ENCODE data around the gene BHMT2.

The BHMT2 gene

GRCh38 chr5:79070350-79070667, 742 bp downstream of the BHMT2 start:
- no peak for DNase-seq

GRCh38 chr5:79074641-79075040, 5.1 kb downstream of the BHMT2 start:
- DNase-seq, result no peak

- DNase-seq, result no peak
Observed at GRCh38 chr5:79075646-79076426, 6.3 kb downstream of the BHMT2 start.

- DNase-seq, result no peak
Observed at GRCh38 chr5:79076819-79077218, 7.3 kb downstream of the BHMT2 start.

- DNase-seq, result no peak
Observed at GRCh38 chr5:79077680-79078365, 8.3 kb downstream of the BHMT2 start.

GRCh38 chr5:79080804-79081203, 11.2 kb downstream of the BHMT2 start:
- no peak for DNase-seq

GRCh38 chr5:79081779-79082178, 12.2 kb downstream of the BHMT2 start:
- no peak for DNase-seq

GRCh38 chr5:79086116-79086515, 16.5 kb downstream of the BHMT2 start:
- no peak for DNase-seq

GRCh38 chr5:79088507-79088906, 18.9 kb downstream of the BHMT2 start:
- DNase-seq, result no peak

- DNase-seq, result no peak
Observed at GRCh38 chr5:79091064-79091463, 21.5 kb downstream of the BHMT2 start.

- DNase-seq, result no peak
Observed at GRCh38 chr5:79093762-79094161, 24.2 kb downstream of the BHMT2 start.

- DNase-seq, result no peak
Observed at GRCh38 chr5:79105868-79106267, 36.3 kb downstream of the BHMT2 start.

- no peak for DNase-seq
Observed at GRCh38 chr5:79107020-79107796, 37.6 kb downstream of the BHMT2 start.

- DNase-seq, result no peak
Observed at GRCh38 chr5:79108086-79108485, 38.5 kb downstream of the BHMT2 start.

- DNase-seq, result no peak
Observed at GRCh38 chr5:79108792-79109191, 39.2 kb downstream of the BHMT2 start.

- no peak for DNase-seq
Observed at GRCh38 chr5:79109527-79110492, 40.2 kb downstream of the BHMT2 start.

- no peak for DNase-seq
Observed at GRCh38 chr5:79111387-79111959, 41.9 kb downstream of the BHMT2 start, which contains the start of gene BHMT. Gene BHMT, plus strand, starts transcription at chr5:79111809. Its CDS starts 77 bp downstream, at chr5:79111886.

GRCh38 chr5:79111960-79112702, 42.6 kb downstream of the BHMT2 start:
- DNase-seq, result no peak

GRCh38 chr5:79112703-79113058, 43.1 kb downstream of the BHMT2 start:
- no peak for DNase-seq

GRCh38 chr5:79119486-79119885, 49.9 kb downstream of the BHMT2 start:
- no peak for DNase-seq

- no peak for DNase-seq
Observed at GRCh38 chr5:79120221-79120620, 50.7 kb downstream of the BHMT2 start.

- DNase-seq, result no peak
Observed at GRCh38 chr5:79122973-79123372, 53.4 kb downstream of the BHMT2 start.

Data from GOT3 (cell line).